Ishikawa (cell line): Measurements from ENCODE around the gene GID8.

Experiments used
- CREB1 ChIP-seq: IDR thresholded peaks from 2 replicates; pipeline ENCODE4 v1.6.1; 2012; ENCODE audit warnings: low read depth
- EP300 ChIP-seq: IDR thresholded peaks from 2 replicates; pipeline ENCODE4 v1.6.1; 2012; ENCODE audit warnings: borderline replicate concordance
- MAX ChIP-seq: IDR thresholded peaks from 2 replicates; pipeline ENCODE4 v1.6.1; 2012
- NFIC ChIP-seq: IDR thresholded peaks from 2 replicates; pipeline ENCODE4 v1.6.1; 2012
- TAF1 ChIP-seq: IDR thresholded peaks from 2 replicates; pipeline ENCODE4 v1.6.1; 2012; ENCODE audit warnings: low read depth, mild to moderate bottlenecking
- TEAD4 ChIP-seq: IDR thresholded peaks from 2 replicates; pipeline ENCODE4 v1.6.1; 2012

GRCh38 chr20:62917720-62918119, 20.2 kb upstream of the GID8 start:
- TF ChIP-seq CREB1 = no peak
- no peak for TF ChIP-seq TEAD4
- TF ChIP-seq EP300 = no peak
- no peak for TF ChIP-seq MAX
- no peak for TF ChIP-seq TAF1
- TF ChIP-seq NFIC = no peak
